DOHH2 (cell line): Measurements from ENCODE around the gene LONP2.

Experiments used
- EZH2phosphoT487 ChIP-seq: fragments of 200-600 bp; sonication (generic); IDR thresholded peaks from 2 replicates; pipeline ENCODE4 v1.6.1; 2017; ENCODE audit warnings: borderline replicate concordance, mild to moderate bottlenecking, antibody characterized with exemption, low read length, moderate library complexity, mixed read lengths
- TF ChIP-seq, protein P1 (sequence below): fragments of 200-600 bp; sonication (generic); IDR thresholded peaks from one replicate; pipeline ENCODE4 v1.5.1; 2014; ENCODE audit warnings: antibody characterized with exemption, mild to moderate bottlenecking, low read depth, low read length; ENCODE audit not compliant: poor library complexity, severe bottlenecking

GRCh38 chr16:48366165-48367093 lies 122.3 kb downstream of the LONP2 start:
- TF ChIP-seq, protein P1, sequence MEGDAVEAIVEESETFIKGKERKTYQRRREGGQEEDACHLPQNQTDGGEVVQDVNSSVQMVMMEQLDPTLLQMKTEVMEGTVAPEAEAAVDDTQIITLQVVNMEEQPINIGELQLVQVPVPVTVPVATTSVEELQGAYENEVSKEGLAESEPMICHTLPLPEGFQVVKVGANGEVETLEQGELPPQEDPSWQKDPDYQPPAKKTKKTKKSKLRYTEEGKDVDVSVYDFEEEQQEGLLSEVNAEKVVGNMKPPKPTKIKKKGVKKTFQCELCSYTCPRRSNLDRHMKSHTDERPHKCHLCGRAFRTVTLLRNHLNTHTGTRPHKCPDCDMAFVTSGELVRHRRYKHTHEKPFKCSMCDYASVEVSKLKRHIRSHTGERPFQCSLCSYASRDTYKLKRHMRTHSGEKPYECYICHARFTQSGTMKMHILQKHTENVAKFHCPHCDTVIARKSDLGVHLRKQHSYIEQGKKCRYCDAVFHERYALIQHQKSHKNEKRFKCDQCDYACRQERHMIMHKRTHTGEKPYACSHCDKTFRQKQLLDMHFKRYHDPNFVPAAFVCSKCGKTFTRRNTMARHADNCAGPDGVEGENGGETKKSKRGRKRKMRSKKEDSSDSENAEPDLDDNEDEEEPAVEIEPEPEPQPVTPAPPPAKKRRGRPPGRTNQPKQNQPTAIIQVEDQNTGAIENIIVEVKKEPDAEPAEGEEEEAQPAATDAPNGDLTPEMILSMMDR = no peak
- no peak for TF ChIP-seq EZH2phosphoT487
